COLO829 (cell line): ENCODE measurements around the gene ZIC1.

Experiments used
- DNase-seq: peaks from one replicate; pipeline ENCODE4 v3.0.0; 2012; ENCODE audit warnings: low spot score

Gene ZIC1

DNA sequence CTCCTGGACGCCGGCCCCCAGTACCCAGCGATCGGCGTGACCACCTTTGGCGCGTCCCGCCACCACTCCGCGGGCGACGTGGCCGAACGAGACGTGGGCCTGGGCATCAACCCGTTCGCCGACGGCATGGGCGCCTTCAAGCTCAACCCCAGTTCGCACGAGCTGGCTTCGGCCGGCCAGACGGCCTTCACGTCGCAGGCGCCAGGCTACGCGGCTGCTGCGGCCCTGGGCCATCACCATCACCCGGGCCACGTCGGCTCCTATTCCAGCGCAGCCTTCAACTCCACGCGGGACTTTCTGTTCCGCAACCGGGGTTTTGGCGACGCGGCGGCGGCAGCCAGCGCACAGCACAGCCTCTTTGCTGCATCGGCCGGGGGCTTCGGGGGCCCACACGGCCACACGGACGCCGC, 956 bp downstream of the ZIC1 start:
- DNase-seq = no peak

DNA sequence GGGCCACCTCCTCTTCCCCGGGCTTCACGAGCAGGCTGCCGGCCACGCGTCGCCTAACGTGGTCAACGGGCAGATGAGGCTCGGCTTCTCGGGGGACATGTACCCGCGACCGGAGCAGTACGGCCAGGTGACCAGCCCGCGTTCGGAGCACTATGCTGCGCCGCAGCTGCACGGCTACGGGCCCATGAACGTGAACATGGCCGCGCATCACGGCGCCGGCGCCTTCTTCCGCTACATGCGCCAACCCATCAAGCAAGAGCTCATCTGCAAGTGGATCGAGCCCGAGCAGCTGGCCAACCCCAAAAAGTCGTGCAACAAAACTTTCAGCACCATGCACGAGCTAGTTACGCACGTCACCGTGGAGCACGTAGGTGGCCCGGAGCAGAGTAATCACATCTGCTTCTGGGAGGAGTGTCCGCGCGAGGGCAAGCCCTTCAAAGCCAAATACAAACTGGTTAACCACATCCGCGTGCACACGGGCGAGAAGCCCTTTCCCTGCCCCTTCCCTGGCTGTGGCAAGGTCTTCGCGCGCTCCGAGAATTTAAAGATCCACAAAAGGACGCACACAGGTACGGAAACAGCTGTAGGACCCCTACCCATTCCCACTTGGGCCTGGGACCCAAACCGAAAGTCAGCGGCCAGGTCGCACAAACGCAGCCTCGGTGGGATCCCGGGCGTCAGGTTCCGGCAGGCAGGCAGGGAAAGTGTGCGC, 1.5 kb downstream of the ZIC1 start:
- DNase-seq = no peak

DNA sequence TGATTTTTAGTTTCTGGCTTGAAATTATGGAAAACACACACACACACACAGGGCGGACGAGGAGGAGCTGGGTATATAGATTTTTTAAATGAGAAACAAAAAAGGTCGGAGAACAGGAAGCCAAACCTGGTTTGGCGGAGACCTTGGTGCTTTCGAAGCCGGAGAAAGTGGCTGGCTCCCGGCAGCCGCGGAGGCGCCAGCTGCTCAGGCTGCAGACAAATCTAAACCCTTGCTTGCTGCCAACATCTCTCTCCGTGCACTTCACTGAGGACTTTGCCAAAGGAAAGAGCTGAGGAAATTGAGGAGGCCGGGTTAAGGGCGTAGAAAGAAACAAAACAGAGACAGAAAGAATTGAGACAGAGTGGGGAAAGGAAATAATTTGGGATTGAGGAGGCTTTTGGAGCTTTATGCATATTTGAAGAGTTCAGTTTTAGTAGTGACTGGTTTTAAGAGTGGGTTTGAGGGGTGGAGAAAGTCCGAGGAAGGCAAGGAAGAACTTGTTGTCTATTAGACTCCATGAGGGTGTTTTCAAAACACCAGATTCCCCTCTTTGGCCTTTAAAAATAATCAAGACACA, 2.2 kb downstream of the ZIC1 start:
- no peak for DNase-seq

DNA sequence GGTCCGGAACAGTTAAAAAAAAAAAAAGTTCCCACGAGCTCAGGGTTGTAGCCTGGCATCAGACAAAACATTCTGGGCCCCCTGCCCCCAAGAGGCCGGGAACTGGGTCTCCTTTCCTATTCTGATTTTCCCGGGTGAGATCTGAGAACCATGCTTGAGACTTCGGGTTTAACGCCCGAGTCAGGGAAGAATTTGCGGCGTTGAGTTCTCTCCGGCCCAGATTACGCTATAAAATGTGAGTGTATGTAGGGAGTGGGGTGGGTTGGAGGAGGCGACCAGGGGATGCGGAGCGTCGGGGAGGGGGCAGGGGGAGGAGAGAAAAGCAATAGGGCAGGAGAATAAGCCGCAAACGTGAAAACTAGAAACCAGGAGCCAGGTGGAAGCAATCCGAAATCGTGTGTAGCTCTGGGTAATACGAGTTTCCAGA, 2.7 kb downstream of the ZIC1 start:
- DNase-seq = no peak

DNA sequence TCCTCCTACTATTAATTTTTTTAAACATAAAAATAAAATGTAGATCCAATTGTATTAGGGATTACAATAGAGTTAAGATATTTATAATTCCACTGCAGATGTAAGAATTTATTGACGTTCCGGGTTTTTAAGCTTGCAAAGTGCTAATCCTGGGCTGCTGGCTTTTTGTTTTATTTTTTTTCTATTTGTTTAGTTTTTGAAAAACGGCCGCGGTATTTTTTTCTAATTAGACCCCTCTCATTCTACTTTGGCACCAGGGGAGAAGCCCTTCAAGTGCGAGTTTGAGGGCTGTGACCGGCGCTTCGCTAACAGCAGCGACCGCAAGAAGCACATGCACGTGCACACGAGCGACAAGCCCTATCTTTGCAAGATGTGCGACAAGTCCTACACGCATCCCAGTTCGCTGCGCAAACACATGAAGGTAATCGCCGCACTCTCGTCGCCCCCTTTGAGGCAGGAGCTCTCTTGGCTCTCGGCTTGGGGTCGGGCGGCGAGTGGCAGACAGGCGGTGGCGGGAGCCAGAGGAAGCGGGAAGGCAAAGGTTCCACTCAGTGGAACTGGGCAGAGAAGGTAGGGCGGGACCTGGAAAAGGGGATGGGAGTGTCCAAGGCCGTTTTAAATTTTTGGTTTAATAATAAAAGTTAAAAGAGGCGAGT, 3.2 kb downstream of the ZIC1 start:
- DNase-seq = no peak

DNA sequence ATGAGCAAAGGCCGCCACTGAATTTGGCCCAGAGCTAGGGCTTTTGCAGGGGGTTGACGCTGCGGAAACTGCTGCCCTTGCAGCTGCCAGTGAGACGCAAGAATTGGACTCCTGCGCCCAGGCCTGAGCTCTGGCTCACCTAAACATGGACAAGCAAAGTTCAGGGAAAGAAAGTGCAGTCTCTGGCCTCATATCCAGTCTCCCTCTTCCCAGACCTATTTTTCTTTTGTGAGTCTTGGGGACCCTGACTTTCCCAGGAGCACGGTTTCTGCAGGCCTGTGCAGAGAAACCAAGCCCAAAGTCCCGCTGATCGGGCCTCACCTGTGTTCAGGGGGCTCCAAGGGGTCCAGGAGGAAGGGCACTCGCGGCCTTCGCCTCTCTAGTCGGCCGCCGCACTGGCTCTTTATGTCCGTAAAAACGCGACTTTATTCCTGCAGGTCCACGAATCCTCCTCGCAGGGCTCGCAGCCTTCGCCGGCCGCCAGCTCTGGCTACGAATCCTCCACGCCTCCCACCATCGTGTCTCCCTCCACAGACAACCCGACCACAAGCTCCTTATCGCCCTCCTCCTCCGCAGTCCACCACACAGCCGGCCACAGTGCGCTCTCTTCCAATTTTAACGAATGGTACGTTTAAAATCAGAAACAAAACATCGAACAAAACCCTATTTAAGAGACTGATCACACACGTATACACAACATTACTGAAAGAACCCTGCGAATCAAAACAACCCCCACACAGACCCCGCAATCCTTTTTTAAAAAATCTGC, 3.9 kb downstream of the ZIC1 start:
- DNase-seq = no peak

DNA sequence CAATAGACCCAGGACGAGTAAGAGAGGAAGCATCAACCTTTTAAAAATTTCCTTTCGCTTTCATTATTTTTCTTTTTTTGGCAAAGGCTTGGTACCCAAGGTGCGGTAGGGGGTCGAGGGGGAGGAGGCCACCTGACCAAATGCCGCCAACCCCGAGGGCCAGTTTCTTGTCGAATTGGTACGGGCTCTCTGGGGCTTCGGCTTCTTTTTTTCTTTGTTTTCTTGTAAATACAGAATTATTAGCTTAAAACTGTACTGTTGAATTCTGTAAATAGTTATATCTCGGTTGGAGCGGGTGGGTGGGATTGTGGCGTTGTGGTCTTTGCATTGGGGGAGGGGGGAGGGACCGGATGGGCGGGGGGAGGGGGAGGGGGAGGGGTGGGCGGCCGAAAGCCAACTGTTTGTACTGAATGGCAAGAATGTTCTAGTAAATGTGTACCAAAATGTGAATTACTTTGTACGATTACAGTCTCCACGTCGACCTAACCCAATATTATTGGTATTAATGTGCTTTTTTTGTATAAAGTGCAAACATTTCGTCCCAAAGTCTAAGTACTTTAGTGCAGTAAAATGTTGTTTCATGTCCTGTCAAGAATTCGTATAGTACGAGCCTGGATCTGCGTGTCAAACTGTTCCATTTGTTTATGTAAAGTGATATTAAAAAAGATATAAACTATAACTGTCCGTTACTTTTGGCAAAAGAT, 4.7 kb downstream of the ZIC1 start:
- no peak for DNase-seq

DNA sequence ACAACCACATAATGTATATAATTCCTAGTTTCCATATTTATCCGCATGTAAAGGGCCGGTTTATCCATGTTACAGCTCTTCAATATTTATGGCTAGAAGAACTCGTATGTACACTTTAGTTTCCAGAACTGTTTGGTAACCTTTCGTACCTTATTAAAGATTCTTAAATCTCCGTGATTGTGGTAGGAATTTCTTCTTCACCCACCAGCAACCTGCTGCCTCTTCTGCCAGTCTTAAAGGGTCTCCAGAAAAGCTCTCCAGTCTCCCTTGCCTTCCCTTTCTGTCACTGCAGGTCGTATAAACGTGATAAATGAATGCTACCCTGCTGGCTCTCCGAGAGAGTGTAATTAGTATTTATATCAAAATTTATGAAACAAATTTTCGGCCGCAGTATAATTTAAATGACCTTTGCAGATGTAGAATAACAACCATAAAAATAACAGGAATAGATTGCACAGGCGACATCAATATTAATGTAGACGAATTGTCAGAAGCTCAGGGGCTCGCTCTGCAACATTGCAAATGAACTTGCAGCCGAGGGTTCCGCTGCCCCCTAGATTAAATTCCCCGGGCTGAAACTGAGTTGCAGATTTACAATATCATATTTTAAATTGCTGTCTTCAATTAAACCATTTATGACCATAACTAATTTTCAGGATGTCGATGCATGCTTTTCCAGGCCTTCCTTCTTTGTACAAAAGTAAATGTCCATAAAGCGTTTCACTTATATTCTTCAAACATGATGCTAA, 5.4 kb downstream of the ZIC1 start:
- no peak for DNase-seq

DNA sequence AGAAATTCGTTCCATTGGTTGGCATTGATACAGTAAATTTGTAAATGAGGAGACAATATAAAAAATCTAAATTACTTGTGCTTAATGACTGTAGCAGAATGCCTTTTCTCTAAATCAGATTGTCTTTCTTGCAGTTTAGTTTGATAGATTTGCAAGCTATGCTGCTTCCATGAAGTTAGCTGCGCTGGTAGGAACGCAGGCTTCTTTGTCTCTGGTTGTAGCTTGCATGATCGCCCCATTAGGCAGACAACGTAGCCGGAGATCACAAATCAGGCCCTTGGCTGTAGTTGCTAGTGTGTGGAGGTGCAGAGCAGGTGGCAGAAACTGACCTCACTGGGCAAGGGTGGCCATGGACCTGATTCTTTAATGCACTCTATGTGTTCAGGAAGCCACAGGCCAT, 6.1 kb downstream of the ZIC1 start:
- DNase-seq = no peak

DNA sequence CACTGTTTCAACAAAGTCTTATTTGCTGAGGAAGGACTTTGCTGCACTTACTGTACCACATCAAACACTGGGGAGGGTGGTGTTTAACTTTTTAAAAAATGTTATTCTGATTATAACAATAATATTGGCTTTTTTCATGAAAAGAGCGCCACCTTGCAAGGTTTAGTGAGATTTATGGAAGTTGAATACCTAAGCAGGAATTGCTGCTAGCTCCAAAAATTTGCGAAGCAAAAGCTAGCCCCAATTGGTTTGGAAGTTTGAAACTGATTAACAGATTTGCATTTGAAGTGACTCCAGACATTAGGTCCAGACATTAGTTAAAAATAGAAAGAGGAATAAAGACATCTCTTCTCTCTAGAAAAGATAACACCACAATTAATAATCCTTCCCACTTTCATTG, 6.7 kb downstream of the ZIC1 start:
- DNase-seq = no peak

DNA sequence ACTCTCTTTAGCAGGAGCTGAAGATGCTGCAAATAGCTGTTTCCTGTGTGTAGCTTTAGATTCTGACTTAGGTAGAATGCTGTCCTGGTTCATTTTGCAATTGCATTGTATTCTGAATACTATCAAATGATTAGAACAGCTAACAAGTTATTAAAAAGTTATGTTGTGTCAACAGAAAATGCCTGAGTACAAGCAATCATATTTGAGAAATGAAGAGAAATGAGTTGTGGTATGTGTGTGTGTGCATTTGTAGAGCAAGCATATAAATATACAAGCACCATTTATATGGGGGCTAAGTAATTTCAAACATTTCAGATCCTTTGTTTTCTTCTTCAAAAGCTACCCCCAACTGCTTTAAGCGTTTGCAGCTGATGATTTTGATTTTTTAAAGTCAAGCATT, 7.8 kb downstream of the ZIC1 start:
- no peak for DNase-seq

DNA sequence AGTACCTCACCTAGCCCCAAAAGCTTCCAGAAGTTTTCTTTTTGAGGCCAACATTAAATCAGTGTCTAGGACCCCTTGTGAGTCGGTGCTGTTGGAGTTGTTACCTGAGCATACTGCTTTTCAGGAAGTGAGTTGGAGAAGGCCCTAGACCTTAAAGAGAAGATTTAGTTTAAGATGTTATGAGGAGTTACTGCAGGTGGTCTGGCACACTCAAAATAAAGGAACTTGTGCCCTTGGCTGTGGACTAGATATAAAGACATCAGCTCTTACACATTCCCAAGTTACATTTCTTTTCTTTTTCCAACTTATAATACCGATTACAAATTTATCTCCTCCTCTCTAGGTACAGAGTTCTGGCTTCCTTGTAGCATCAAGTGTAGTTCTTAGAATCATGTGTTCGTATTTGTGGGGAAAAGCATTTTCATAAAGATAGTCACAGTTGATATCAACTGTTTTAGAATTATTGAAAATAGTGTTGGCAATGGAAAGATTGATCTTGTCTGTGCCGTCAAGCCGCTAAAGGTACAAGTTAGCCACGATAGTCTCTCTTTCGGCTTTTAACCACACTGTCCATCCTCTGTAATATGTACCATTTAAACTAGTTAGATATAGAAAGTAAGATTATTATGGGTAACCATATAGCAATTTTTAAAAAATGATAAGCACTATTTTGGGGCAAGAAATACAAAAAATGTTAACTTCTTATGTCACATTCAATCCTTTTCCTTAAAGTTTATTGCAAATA, 8.6 kb downstream of the ZIC1 start:
- no peak for DNase-seq

DNA sequence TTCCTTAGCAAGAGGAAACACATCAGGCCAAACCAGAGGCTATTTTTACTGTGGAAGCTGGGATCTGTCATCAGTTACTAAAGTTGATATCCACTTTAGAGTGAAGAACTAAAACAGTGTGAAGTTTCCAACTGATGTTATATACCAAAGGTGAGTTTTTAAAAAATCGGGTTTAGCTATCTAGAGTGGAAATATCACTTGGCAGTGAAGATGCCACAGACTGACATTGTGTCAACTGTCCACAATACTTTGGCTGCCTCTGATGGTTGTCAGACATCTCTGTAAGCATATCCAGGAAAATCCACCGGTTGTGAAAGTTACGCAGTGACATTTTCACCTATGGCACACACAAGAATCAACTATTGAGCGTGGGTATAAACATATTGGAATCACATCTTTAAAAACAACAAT, 9.2 kb downstream of the ZIC1 start:
- no peak for DNase-seq

DNA sequence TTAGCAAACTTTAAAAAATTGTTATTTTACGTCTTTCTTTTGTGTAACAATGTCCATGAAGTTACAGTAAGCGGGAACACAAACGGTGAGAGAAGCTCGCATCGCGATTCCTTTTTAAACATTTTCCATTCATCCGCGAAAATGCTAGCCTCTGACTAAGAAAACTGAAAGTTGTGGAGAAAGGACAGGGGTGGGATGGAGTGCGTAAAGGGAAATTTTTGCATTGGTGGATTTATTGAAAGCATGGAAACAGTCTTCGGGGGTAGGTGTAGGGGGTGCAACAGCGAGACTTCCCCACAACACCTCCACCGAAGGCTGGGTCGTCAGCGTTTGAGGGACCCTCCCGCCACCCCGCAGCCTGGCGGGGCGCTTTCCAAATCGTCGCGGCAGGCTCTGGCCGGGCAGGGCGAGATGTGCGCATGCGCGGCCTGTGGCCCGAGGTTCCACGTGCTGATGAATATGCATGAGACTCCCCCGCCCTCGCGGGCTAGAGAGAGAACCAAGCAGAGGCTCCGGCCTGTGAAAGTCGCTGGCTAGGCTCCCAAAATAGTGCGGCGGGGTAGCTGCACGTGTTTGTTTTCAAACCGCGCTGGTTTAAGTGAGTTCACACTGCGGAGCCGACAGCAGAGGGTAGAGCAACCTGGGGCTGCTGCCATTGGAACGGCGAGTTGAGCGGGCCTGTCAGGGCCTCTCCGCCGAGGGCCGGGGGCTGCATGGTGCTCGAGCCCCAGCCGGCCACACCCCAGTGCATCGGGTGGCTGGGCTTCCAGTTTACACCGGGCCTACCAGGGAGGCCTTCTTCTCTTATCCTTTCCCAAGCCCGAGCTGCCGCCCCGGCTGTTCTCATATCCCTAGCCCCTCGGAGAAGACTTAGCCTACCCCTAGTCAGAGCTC, 9.9 kb downstream of the ZIC1 start:
- DNase-seq = no peak

DNA sequence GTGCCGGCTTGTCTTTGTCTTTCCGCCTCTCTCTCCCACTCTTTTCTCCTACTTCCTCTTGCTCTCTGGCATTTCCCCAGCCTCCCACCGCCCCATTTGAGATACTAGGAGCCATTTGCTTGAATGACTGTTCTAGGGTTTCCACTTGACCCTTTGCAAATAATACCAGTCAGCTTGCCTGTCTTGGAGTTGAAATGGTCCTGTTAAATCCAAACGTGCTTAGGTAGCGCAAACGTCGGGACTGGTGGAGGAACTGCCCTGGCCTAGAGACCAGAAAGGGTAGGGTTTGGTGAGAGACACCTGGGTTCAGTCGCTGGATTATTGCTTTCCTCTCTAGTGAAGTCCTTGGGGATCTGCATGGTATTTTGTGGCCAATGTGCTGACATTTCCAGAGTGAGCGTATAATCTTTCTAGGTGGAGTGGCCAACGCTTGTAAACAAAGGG, 10.6 kb downstream of the ZIC1 start:
- no peak for DNase-seq

DNA sequence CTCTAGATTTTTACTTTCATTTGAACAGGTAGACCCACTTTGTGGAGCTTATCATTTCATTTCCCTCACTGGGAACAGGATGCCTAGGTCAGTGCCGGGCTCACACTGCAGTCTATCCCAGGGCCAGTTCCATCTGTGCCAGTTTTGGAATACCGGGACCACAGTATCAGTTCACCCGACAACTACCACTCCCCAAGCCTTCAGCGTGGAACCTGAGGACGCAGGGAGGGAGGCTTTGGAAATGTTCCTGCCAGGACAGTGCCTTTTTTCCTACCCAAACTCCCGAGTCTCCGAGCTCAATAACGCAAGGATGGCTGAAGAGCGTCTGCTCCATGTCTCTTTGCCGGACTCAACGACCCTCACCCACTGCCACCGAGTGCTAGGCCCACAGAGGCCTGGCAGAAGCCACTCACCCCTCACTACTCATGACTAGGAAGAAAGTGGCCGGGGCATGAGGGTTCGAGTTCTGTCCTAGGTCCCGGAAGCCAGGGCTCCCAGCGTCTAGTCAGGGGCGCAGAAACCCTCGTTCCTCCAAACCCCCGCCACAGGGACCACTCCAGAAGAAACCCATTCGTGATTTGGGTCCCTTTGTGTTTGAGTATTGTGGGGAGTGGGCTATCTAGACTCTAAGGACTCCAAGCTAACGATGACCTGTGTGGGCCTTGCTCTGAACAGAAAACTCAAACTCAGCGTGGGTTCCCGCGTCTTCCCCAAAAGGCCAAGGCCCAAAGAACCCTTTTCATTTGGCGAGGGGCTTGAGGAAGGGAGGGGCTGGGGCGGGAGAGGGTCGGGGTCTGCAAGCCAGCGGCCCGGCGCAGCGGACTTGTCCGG, 11.4 kb downstream of the ZIC1 start:
- no peak for DNase-seq

DNA sequence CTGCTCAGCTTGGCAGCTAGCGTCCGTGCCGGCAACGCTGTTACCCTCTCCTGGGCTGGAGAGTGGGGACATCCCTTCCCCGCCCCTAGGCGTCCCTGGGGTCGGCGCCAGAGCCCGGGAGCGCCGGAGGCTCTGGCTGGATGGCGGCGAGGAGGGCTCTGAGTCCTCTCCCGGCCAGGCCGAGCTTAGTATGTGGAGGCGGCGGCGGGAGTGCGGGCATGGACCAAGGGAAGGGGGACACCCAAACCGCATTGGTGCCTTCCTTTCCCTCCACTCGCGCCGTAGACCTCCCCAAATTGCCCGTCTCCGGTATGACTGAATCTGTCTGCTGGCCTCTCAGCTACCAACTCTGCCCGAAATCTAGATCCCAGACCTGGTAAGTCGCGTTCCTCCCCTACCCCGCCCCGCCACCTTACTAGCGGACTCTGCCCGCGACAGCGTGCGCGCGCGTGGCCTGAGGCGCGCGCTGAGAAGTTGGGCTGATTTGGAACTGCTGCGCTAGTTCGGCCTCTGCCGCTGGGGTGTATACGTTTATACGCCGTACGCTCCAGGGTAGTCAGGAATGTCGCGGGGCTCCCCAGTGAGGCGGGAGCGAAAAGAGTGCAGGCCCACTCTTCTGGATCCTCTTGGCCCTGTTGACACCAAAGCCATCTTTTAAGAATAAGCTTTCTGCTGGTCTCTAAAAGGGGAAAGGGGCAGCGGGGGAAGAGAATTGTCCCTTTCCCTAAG, 12.2 kb downstream of the ZIC1 start:
- no peak for DNase-seq

DNA sequence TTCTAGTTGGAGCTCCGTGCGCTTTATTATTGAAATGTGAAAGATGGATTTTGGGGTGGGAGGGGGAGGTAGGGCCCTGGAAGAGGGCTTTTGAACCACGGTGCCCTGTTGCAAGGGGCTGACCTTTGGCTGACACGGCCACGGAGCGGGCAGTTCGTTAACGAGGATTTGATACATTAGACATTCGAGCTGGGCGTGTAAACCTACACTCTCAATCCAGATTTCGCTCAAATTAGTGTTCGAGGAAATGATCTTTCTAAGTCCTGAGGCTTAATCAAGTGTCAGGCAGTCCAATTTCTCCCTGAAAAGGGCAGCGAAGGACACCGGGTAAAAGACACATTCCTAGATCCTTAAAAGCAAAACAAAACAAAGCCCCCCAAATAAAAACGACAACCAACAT, 13.0 kb downstream of the ZIC1 start:
- no peak for DNase-seq
